ENCODE data around the gene GABRG3. TPM values are rescaled to one million over a fixed set of nuclear protein-coding genes. Genes with fewer than 3 reads are reported as not detected.

Gene GABRG3
- total RNA-seq, 1 experiment from 2014 or later: 0.15 TPM

DNA sequence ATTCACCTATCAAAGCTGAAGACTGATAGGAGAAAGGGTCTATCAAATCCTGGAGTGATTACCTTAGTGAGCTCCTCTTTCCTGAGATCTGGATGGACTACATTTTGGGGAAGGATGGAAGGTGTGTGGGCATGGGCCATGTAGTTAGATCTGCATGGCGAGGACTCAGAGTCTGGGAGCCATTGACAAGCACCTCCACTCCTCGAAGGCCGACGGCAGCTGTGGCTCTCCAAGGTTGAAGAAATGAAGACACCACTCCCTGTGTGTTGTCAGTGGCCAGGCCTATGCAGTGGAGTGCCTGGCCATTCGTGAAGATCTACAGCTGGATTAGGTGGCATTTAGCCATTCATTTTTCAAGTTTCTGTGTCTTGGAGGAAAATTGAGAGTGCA lies 509.2 kb downstream of the GABRG3 start:
- Histone ChIP-seq H3K56ac (ENCODE audit: insufficient read length, low read depth, low read length) (no peak overlapping the region), H3K23ac (ENCODE audit: insufficient read length, low read depth, low read length) (no peak overlapping the region), H3K23me2 (ENCODE audit: insufficient read length, low read depth, low read length, poor library complexity, severe bottlenecking) (no peaks in the 10 kb centered on the region), H3K9me3 (ENCODE audit: control insufficient read depth, low read depth, low read length) (no peaks in the 10 kb centered on the region), H3K79me2 (ENCODE audit: insufficient read depth, low read length) (no peaks in the 10 kb centered on the region), H2AFZ (ENCODE audit: low read length) (no peak overlapping the region), H3K18ac (ENCODE audit: insufficient read length, low read depth, low read length) (no peak overlapping the region), H3K27ac (ENCODE audit: insufficient read length, low read depth, low read length) (no peak overlapping the region), H2BK12ac (ENCODE audit: insufficient read length, low read depth, low read length) (no peak overlapping the region), H4K5ac (ENCODE audit: insufficient read length, low read depth, low read length) (no peak overlapping the region), H3K79me1 (ENCODE audit: insufficient read depth, low read depth, low read length, poor library complexity, severe bottlenecking) (no peaks in the 10 kb centered on the region), H3K4ac (ENCODE audit: low read depth, low read length) (no peak overlapping the region), H2BK120ac (ENCODE audit: low read depth, low read length, poor library complexity, severe bottlenecking) (no peak overlapping the region), H3K9ac (ENCODE audit: extremely low read depth, insufficient read length, low read length) (no peak overlapping the region), H3K27me3 (ENCODE audit: insufficient read depth, low read length) (no peaks in the 10 kb centered on the region), H4K20me1 (ENCODE audit: control insufficient read depth, insufficient read depth, insufficient read length) (no peaks in the 10 kb centered on the region), H3T11ph (ENCODE audit: low read length) (no peak overlapping the region), H3K4me1 (ENCODE audit: insufficient read depth, low read length) (peaks cover 14% of the 10 kb centered on the region; the same call in 1 of the 2 replicates), H2BK15ac (ENCODE audit: low read depth, low read length) (no peak overlapping the region), H3K14ac (ENCODE audit: insufficient read depth, low read length) (no peak overlapping the region), H2BK20ac (ENCODE audit: low read depth, low read length, poor library complexity, severe bottlenecking) (no peak overlapping the region), H3K4me2 (ENCODE audit: insufficient read depth, insufficient read length, low read length) (no peak overlapping the region), H2BK5ac (ENCODE audit: insufficient read length, low read length) (no peak overlapping the region), H4K91ac (ENCODE audit: insufficient read length, low read depth, low read length) (no peak overlapping the region), H4K8ac (replicated peaks; ENCODE audit: insufficient read length, low read depth, low read length) (no peak overlapping the region), H2AK5ac (ENCODE audit: insufficient read length, low read length) (no peak overlapping the region)
- H3K27ac Mint-ChIP-seq: no peak overlapping the region
- no peak overlapping the region for H3K4me3 Mint-ChIP-seq
- no CpG with 5 or more reads among the region's 5 CpGs for WGBS (ENCODE audit: extremely low coverage, insufficient read length, low lambda C conversion rate)
- H3K4me1 Mint-ChIP-seq: peaks cover 31 to 33% of the 10 kb centered on the region in 2 experiments
- peaks cover 0 to 11% (median 7%) of the 10 kb centered on the region in 3 experiments; a peak in 4 of 7 replicates for H3K36me3 Mint-ChIP-seq (ENCODE audit: insufficient read depth in 1 of 3, low read depth in 3 of 3)
- peaks cover 2% of the 10 kb centered on the region for H3K27me3 Mint-ChIP-seq (ENCODE audit: low read depth)
- TF ChIP-seq, protein P1, sequence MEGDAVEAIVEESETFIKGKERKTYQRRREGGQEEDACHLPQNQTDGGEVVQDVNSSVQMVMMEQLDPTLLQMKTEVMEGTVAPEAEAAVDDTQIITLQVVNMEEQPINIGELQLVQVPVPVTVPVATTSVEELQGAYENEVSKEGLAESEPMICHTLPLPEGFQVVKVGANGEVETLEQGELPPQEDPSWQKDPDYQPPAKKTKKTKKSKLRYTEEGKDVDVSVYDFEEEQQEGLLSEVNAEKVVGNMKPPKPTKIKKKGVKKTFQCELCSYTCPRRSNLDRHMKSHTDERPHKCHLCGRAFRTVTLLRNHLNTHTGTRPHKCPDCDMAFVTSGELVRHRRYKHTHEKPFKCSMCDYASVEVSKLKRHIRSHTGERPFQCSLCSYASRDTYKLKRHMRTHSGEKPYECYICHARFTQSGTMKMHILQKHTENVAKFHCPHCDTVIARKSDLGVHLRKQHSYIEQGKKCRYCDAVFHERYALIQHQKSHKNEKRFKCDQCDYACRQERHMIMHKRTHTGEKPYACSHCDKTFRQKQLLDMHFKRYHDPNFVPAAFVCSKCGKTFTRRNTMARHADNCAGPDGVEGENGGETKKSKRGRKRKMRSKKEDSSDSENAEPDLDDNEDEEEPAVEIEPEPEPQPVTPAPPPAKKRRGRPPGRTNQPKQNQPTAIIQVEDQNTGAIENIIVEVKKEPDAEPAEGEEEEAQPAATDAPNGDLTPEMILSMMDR (conservative IDR thresholded peaks at IDR 0.05): no peak
- H3K9me3 Mint-ChIP-seq: peaks cover 9% of the 10 kb centered on the region in 2 experiments; a peak in 4 of 5 replicates
- DNase-seq: no peak
